Stimulated activated naive CD8-positive, alpha-beta T cell treated with anti-CD3 and anti-CD28 coated beads, Interleukin-15, Interleukin-2, amounts not matched to agents 100 ng/mL and 50 ng/mL, for 24 hours (primary cell): ENCODE results near the gene SNRNP200.
A peak's percentile ranks its signal among the peaks of the same experiment; 100 is the strongest.
"Not testable (repeated sequence)": the region's sequence is repeated elsewhere in the genome, so short reads cannot be mapped to it uniquely, and the experiment has no call there.

ENCODE experiments used
- H3K27ac Mint-ChIP-seq: one replicate; pipeline ENCODE4 v1.8.0; 2021; ENCODE audit warnings: mild to moderate bottlenecking, mixed read lengths
- H3K27me3 Mint-ChIP-seq: one replicate; pipeline ENCODE4 v1.8.0; 2021; ENCODE audit warnings: mixed read lengths
- H3K36me3 Mint-ChIP-seq: one replicate; pipeline ENCODE4 v1.8.0; 2021; ENCODE audit warnings: low read depth, mixed read lengths
- H3K4me1 Mint-ChIP-seq: one replicate; pipeline ENCODE4 v1.8.0; 2021; ENCODE audit warnings: low read depth, mixed read lengths
- H3K4me3 Mint-ChIP-seq: one replicate; pipeline ENCODE4 v1.8.0; 2021; ENCODE audit warnings: mild to moderate bottlenecking, mixed read lengths
- H3K9me3 Mint-ChIP-seq: one replicate; pipeline ENCODE4 v1.8.0; 2021; ENCODE audit warnings: mixed read lengths

The SNRNP200 gene

DNA sequence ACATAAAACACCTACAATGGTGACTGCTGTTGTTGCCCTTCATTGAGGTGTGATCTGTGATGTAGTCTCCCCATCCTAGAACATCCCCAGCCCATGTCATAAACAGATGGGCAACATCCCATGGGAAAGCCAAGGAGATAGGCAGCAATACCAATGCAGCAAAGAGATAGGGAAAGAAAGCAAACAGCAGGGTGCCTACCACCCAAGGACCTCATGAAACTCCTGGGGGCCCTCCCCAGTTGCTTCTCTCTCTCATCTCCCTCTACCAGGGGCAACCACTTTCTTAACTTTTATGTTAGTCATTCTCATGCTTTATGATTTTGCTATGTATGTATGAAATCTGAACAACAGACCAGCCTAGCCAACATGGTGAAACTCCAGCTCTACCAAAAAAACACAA lies 11.7 kb upstream of the SNRNP200 start:
- peaks cover 56% of the 10 kb centered on the region for H3K4me1 Mint-ChIP-seq

DNA sequence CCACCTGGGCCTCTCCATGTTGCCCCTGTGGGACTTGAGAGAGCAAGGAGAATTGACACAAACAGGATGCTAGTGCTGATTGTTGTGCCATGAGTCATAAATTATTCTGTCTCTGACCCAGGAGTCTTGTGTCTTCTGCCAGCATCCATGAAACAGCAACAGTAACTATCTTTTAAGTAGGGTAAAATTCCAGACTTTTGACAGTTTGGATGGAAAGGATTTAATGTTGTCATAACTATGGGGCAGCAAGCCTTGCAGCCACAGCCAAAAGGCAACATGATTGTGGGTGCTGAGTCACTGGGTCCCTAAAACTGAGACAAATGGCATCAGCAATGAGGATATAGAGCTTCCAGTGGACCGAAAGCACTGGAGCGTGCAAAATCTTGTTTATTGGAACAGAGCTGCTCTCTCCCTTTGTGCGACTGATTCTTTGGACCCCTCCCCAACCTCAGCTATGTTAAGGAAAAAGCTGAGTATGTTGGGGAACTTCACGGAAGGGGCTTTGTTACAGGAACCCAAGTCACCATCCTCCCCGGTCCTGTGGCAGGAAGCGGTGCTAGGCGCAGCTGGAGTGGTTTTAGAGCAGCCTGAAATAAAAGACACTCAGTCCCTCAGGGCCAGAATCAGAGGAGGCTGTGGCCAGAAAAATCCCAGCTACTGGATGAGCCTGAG lies 10.2 kb upstream of the SNRNP200 start:
- Mint-ChIP-seq H3K4me1 (peaks cover 55% of the 10 kb centered on the region), H3K27ac (peak overlapping the region; percentile 84), H3K36me3 (no peaks in the 10 kb centered on the region), H3K9me3 (no peaks in the 10 kb centered on the region), H3K4me3 (peak overlapping the region; percentile 52), H3K27me3 (no peaks in the 10 kb centered on the region)

More for the DNA sequence above, 11.7 kb upstream of the SNRNP200 start:
- no peaks in the 10 kb centered on the region for H3K36me3 Mint-ChIP-seq
- no peaks in the 10 kb centered on the region for H3K27me3 Mint-ChIP-seq
- H3K27ac Mint-ChIP-seq = no peak overlapping the region
- no peak overlapping the region for H3K4me3 Mint-ChIP-seq
- H3K9me3 Mint-ChIP-seq = no peaks in the 10 kb centered on the region

DNA sequence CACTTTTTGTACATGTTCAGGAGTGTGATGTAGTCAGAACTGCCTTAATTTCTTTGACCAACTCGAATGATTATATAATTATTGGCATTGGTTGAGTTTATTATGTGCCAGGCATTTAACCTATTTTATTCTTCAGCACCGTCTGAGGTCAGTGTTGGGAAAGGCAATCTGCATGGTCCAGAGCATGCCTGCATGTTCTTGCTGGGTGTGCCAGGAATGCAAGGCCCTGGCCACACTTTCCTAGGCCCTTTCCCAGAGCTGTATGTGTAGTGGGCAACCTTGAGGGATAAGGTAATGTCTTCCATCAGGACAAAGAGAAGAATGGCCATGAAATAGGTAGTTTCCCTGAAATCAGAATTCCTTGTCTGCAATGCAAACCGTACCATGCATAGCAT lies 9.7 kb upstream of the SNRNP200 start:
- H3K4me3 Mint-ChIP-seq = no peak overlapping the region
- H3K4me1 Mint-ChIP-seq = peaks cover 50% of the 10 kb centered on the region
- peak overlapping the region; percentile 84 for H3K27ac Mint-ChIP-seq
- H3K27me3 Mint-ChIP-seq = no peaks in the 10 kb centered on the region
- no peaks in the 10 kb centered on the region for H3K9me3 Mint-ChIP-seq
- H3K36me3 Mint-ChIP-seq = no peaks in the 10 kb centered on the region

DNA sequence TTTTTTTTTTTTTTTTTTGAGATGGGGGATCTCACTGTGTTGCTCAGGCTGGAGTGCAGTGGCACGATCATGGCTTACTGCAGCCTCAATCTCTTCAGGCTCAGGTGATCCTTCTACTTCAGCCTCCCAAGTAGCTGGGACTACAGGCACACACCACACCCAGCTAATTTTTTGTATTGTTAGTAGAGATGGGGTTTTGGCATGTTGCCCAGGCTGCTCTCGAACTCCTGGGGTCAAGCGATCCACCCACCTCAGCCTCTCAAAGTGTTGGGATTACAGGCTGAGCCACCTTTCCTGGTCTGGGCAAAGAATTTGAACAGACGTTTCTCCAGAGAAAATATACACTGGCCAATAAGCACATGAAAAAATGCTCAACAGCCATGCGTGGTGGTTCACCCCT lies 2.9 kb upstream of the SNRNP200 start:
- Mint-ChIP-seq H3K4me3 (no peak overlapping the region), H3K27ac (no peak overlapping the region), H3K36me3 (peaks cover 25% of the 10 kb centered on the region), H3K9me3 (no peaks in the 10 kb centered on the region), H3K4me1 (peaks cover 40% of the 10 kb centered on the region), H3K27me3 (no peaks in the 10 kb centered on the region)

DNA sequence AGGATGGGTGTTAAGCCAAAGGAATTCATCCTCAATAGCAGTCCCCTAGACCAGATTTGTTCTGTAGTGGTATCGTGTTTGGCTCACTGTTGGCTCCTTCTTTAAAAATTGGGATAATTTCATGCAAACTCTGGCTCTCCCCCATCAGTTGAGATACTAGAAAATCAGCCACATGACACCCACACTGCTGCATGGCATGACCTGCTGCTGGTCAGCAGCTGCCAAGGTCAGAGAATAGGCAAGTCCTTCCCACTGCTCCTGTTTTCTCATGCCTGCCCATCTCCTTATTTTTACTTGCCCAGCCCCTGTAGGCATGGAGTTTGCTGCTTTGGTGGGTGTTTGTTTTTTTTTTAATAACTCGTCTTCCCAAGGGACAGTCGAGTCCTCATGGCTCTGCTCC lies 1.0 kb upstream of the SNRNP200 start:
- Mint-ChIP-seq H3K36me3 (peaks cover 43% of the 10 kb centered on the region), H3K4me3 (peak overlapping the region; percentile 97), H3K9me3 (no peaks in the 10 kb centered on the region), H3K27ac (peak overlapping the region; percentile 98), H3K27me3 (no peaks in the 10 kb centered on the region), H3K4me1 (peaks cover 51% of the 10 kb centered on the region)

DNA sequence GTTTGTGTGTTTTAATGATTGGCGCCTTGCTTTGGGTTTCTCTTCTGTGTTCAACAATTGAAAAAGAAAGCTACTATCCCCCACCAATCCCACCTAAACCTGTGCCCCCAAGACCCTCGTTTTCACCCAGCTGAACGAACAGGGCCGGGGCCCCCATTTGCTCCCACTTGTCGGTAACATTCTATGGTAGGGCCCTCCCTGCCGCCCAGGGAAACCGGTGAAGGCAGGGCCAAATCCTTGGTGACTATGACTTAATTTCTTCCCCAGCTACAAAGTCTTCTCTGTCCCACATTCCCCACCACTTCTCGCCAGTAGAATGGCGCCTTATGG lies 598 bp upstream of the SNRNP200 start:
- Mint-ChIP-seq H3K36me3 (peaks cover 48% of the 10 kb centered on the region), H3K4me3 (peak overlapping the region; percentile 97), H3K27me3 (no peaks in the 10 kb centered on the region), H3K9me3 (no peaks in the 10 kb centered on the region), H3K4me1 (peaks cover 52% of the 10 kb centered on the region), H3K27ac (peak overlapping the region; percentile 98)

DNA sequence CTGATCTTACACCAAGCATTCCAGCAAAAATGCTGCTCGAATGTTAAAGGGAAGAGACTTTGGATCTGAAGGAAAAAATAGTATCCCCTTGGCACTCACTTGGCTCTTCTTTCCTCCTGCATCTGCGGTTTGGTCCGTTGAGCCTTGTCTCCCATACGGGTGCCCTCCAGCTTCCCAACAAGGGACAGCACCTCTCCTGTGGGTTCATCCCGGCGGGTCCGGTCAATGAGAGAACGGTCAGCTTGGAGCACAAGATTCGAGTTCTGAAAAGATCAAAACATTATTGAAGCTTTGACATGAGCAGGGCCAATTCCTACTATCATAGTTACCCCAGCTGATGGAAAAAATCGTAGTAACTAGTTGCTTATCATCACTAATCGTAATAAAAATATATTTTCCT lies 740 bp downstream of the SNRNP200 start:
- peak overlapping the region; percentile 97 for H3K4me3 Mint-ChIP-seq
- no peaks in the 10 kb centered on the region for H3K9me3 Mint-ChIP-seq
- no peaks in the 10 kb centered on the region for H3K27me3 Mint-ChIP-seq
- H3K27ac Mint-ChIP-seq = peak overlapping the region; percentile 75
- peaks cover 55% of the 10 kb centered on the region for H3K4me1 Mint-ChIP-seq
- peaks cover 57% of the 10 kb centered on the region for H3K36me3 Mint-ChIP-seq

DNA sequence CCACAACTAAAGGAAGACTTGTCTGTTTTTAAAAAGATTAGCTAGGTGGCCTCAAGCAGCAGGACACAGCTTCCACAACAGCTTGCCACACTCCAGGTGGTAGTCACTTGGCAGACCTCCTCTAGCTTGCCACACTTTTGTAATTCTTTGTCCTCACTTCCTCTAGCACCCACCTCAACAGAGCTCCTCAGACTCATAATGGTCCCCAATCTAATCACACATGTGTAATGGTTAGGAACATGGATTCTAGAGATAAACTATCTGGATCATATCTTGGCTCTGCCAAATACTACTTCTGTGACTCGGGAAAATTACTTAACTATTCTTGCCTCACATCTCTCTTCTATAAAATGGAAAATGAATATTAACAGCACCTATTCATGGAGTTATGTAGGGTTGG lies 3.5 kb downstream of the SNRNP200 start:
- Mint-ChIP-seq H3K4me3 (no peak overlapping the region), H3K9me3 (no peaks in the 10 kb centered on the region), H3K27ac (peak overlapping the region; percentile 13), H3K4me1 (peaks cover 51% of the 10 kb centered on the region), H3K27me3 (no peaks in the 10 kb centered on the region), H3K36me3 (peaks cover 84% of the 10 kb centered on the region)

DNA sequence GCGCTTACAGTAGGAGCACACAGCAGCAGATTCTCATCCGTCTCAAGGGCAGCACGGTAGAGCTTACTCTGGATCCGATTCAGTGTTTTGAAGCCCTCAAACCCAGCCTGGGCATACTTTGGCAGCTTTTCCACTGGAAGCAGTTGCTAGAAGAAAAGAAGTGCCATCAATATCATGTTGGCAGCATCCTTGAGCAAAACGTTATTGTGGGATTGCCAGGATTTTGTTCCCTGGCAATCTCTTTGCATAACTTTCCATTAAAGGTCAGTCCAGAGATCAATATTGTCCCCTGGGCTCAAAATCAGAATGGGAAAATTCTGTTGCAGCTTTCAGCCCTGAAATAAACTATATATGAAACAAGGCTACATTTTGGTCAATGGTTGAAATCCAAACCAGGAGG lies 8.4 kb downstream of the SNRNP200 start:
- H3K36me3 Mint-ChIP-seq = peaks cover 90% of the 10 kb centered on the region

DNA sequence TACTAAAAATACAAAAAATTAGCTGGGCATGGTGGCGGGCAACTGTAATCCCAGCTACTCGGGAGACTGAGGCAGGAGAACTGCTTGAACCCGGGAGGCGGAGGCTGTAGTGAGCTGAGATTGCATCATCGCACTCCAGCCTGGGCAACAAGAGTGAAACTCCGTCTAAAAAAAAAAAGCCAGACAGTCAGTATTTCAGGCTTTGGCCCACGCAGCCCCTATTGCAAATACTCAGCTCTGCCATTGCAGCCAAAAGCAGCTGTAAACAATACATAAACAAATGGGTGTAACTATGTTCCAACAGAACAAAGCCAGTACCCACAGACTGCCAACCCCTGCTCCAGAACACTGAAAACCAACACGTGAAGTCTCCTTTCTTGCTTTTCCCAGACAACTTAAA lies 11.1 kb downstream of the SNRNP200 start:
- H3K4me1 Mint-ChIP-seq, H3K9me3 Mint-ChIP-seq, H3K27ac Mint-ChIP-seq, H3K27me3 Mint-ChIP-seq, H3K4me3 Mint-ChIP-seq: not testable (repeated sequence)
- H3K36me3 Mint-ChIP-seq = peaks cover 92% of the 10 kb centered on the region

More for the DNA sequence above, 8.4 kb downstream of the SNRNP200 start:
- no peaks in the 10 kb centered on the region for H3K27me3 Mint-ChIP-seq
- no peak overlapping the region for H3K4me3 Mint-ChIP-seq
- no peaks in the 10 kb centered on the region for H3K9me3 Mint-ChIP-seq
- peaks cover 10% of the 10 kb centered on the region for H3K4me1 Mint-ChIP-seq
- H3K27ac Mint-ChIP-seq = no peak overlapping the region

DNA sequence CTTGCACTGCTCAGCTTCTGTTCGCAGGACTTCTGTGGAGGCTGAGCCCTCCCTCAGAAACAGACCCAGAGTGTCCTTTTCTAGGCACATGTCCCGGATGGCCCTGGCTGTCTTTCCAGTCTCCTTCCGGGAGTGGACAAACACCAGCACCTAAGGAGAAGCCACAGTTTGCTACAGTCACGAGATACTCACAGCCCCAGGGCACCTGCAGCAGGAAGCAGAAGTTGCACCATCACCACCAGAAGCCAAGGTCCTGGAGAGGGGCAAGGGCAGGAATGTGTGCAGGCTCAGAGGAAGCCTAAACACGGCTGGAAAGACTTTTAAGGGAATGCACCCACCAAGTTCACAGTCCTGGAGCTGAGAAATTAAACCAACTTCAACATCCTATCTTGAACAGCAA lies 13.6 kb downstream of the SNRNP200 start:
- H3K27ac Mint-ChIP-seq = no peak overlapping the region
- no peaks in the 10 kb centered on the region for H3K27me3 Mint-ChIP-seq
- peaks cover 90% of the 10 kb centered on the region for H3K36me3 Mint-ChIP-seq
- H3K9me3 Mint-ChIP-seq = no peaks in the 10 kb centered on the region
- no peak overlapping the region for H3K4me3 Mint-ChIP-seq
- no peaks in the 10 kb centered on the region for H3K4me1 Mint-ChIP-seq

DNA sequence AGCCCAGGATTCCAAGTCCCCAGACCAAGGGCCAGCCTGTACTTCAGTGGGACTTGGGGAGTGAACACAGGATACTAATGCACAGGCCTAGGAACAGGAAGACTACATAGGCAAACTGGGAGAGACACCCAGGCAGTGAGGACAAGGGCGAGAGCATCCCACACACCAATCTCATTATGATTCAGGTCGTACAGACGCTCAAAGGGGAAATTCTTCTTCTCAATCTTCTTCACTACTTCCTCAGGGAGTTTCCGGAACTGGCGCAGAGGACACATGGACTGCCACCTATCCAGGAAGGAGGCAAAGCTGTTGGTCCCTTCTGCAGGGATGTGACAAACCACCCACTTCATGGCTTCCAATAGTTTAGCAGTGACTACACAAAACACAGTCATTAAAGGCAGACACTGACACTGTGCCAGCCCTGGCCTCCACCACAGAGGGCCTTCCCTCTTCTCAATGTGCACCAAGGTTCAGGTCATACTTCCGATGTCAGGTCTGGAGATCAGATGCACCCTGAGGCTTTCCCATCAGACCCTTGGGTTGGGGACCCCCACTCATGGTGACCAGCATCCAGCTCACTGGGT lies 18.0 kb downstream of the SNRNP200 start:
- H3K4me1 Mint-ChIP-seq = no peaks in the 10 kb centered on the region
- H3K36me3 Mint-ChIP-seq = peaks cover 89% of the 10 kb centered on the region
- no peaks in the 10 kb centered on the region for H3K27me3 Mint-ChIP-seq
- peak overlapping the region; percentile 50 for H3K27ac Mint-ChIP-seq
- no peak overlapping the region for H3K4me3 Mint-ChIP-seq
- H3K9me3 Mint-ChIP-seq = no peaks in the 10 kb centered on the region

DNA sequence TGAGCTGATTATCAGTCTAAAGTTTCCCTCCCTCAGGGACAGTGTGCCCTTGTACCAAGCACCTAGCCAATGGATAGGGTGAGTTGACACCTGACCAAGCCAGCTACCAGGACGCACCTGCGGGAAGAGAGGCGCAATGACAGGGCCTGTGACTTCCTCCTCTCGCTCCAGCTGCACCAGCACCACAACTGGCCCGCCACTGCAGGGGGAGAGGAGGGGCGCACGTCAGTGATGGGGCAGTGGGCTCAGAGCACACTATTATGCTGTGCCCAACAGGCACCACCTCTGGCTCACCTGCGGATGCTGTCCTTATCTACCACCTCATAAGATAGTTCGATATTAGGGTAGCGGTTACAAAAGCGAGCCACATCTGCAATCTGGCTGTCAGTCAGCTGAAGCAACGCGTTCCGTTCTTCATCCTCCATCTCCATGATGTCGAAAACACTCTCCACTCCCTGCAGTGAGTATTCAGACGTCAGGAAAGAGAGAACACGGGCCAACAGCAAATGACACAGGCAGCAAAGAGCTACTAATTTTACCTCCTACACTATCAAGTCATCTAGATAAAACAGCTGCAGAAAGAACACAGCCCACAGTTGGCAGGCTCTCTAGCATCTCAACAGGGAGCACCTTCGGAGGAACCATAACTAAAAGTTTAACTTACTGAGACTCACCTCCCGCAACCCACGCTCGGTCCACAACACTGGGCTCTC lies 28.4 kb downstream of the SNRNP200 start:
- Mint-ChIP-seq H3K27me3 (no peaks in the 10 kb centered on the region), H3K9me3 (no peaks in the 10 kb centered on the region), H3K4me1 (peaks cover 8% of the 10 kb centered on the region), H3K36me3 (peaks cover 85% of the 10 kb centered on the region), H3K4me3 (no peak overlapping the region), H3K27ac (no peak overlapping the region)

DNA sequence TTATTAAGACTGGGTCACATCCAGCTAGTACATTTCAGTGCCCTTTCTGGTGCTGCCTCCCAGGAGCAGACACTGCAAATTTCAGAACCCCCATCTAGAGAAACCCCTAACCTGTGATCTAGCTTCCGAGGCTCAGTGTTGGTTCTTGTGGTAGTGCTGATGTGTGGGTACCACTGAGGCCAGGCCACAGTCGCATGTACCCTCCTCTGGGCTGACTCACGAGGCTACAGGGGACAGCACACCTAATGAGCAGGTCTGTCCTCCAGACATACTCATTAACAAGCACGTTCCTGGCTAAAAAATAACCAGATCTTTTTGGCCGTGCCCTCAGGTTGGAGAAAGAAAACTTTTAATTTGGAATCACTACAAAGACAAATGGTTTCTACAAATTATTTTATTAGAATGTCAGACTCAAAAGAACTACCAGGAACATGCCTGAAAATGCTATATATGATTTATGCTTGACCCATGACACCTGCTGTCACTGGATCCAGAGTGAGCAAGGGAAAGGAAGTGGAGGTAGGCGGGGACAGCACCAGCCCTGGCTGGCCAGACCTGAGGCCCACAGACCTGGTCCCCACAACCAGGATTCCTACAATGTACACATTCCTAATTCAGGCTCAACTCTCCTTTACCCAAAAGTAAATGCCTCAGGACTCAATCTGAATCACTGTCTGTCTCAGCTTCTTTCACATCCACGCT lies 30.8 kb downstream of the SNRNP200 start:
- Mint-ChIP-seq H3K9me3 (no peaks in the 10 kb centered on the region), H3K4me1 (peaks cover 8% of the 10 kb centered on the region), H3K27ac (peak overlapping the region; percentile 45), H3K27me3 (no peaks in the 10 kb centered on the region), H3K36me3 (peaks cover 89% of the 10 kb centered on the region), H3K4me3 (no peak overlapping the region)

DNA sequence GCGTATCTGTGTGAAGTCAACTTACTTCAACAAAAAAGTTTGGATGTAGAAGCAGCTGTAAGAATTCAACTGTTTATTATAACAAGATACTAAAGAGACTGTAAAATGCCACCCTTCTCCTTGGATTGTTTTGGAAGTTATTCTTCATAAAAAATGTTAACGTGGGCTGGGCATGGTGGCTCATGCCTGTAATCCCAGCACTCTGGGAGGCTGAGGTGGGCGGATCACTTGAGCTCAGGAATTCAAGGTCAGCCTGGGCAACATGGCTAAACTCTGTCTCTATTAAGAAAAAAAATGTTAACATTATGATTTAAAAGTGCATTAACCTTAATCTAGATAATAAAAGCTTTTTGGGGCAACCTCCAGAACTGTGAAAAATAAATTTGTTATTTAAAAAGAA lies 31.6 kb downstream of the SNRNP200 start:
- Mint-ChIP-seq H3K27ac (no peak overlapping the region), H3K36me3 (peaks cover 89% of the 10 kb centered on the region), H3K4me1 (peaks cover 10% of the 10 kb centered on the region), H3K9me3 (no peaks in the 10 kb centered on the region), H3K27me3 (no peaks in the 10 kb centered on the region), H3K4me3 (no peak overlapping the region)
